Endothelial cell of umbilical vein (primary cell): Measurements from ENCODE around the gene OAF. TPM values are rescaled to one million over a fixed set of nuclear protein-coding genes. Genes with fewer than 3 reads are reported as not detected.

Source experiments
- BruUV-seq: library from RNA; stranded (reverse); fragments of 400-500 nt; replicated peaks from 2 replicates; lab custom pipeline; 2021; lab: Mats Ljungman, UMichigan
- CTCF ChIA-PET: fragments of 300-600, 350-600 bp; sonication (Branson Sonifier 250); formaldehyde crosslinking; loops from one replicate; lab custom pipeline; 2021; ENCODE audit warnings: antibody characterized with exemption, inconsistent platforms; lab: Charles Lee
- POLR2A ChIA-PET: fragments of 300-600, 350-600 bp; sonication (Branson Sonifier 250); formaldehyde crosslinking; loops from one replicate; lab custom pipeline; 2021; ENCODE audit warnings: antibody characterized with exemption, inconsistent platforms; lab: Charles Lee
- DNase-seq: peaks from one replicate; pipeline ENCODE4 v3.0.0-alpha.2; 2011; ENCODE audit warnings: low read depth, low spot score
- FAIRE-seq: peaks from 2 replicates; lab custom pipeline; 2011; peaks lifted over from hg19 to GRCh38; lab: Jason Lieb, UNC
- H2AFZ ChIP-seq: 2 replicates; pipeline ENCODE4 v1.6.0; 2012; ENCODE audit warnings: low read depth, low read length, control low read depth, inconsistent platforms
- H3K27ac ChIP-seq: 2 replicates; pipeline ENCODE4 v1.5.1; 2011; ENCODE audit warnings: low read depth, mild to moderate bottlenecking, control low read depth, low read length, moderate library complexity; ENCODE audit not compliant: insufficient read depth
- H3K27me3 ChIP-seq, 2 experiments: 2 replicates each; pipeline versions ENCODE4 v1.6.0 to v1.6.1; 2011; ENCODE audit warnings: low read length in 2 of 2, mixed read lengths in 1 of 2; ENCODE audit not compliant: control insufficient read depth in 2 of 2, insufficient read depth in 2 of 2
- H3K36me3 ChIP-seq, 2 experiments: 2 replicates in 1 of 2; 3 replicates in 1 of 2; pipeline ENCODE4 v1.5.1; 2011; ENCODE audit warnings: low read length in 2 of 2, mild to moderate bottlenecking in 1 of 2, moderate library complexity in 1 of 2; ENCODE audit not compliant: control insufficient read depth in 2 of 2, insufficient read depth in 2 of 2; ENCODE audit errors: extremely low read depth in 1 of 2
- H3K4me1 ChIP-seq: 3 replicates; pipeline ENCODE4 v1.5.1; 2011; ENCODE audit warnings: mild to moderate bottlenecking, low read length; ENCODE audit not compliant: control insufficient read depth, insufficient read depth; ENCODE audit errors: extremely low read depth
- H3K4me2 ChIP-seq: 2 replicates; pipeline ENCODE4 v1.6.1; 2011; ENCODE audit warnings: low read length, control low read depth, mixed read lengths; ENCODE audit not compliant: insufficient read depth
- H3K4me3 ChIP-seq, 3 experiments: fragments of 200-600 bp in 1 of 3; sonication (generic), shearing (Covaris generic) in 1 of 3; replicated peaks in 1 of 3; 2 replicates each; pipeline ENCODE4 v1.5.1; 2011 to 2016; ENCODE audit warnings: control low read depth in 3 of 3, low read length in 3 of 3, mild to moderate bottlenecking in 2 of 3, inconsistent platforms in 1 of 3, low read depth in 1 of 3, moderate library complexity in 1 of 3; ENCODE audit not compliant: insufficient read depth in 1 of 3
- H3K79me2 ChIP-seq: 2 replicates; pipeline ENCODE4 v1.6.0; 2012; ENCODE audit warnings: low read length, inconsistent platforms; ENCODE audit not compliant: control insufficient read depth, insufficient read depth
- H3K9ac ChIP-seq: replicated peaks from 2 replicates; pipeline ENCODE3; 2011; ENCODE audit warnings: low read length, control low read depth; ENCODE audit not compliant: insufficient read depth; ENCODE audit errors: extremely low read depth
- H3K9me1 ChIP-seq: replicated peaks from 3 replicates; pipeline ENCODE4 v1.6.0; 2011; ENCODE audit warnings: mild to moderate bottlenecking, low read length; ENCODE audit not compliant: control insufficient read depth, insufficient read depth; ENCODE audit errors: extremely low read depth
- H3K9me3 ChIP-seq: replicated peaks from 2 replicates; pipeline ENCODE4 v1.5.1; 2012; ENCODE audit warnings: low read length, inconsistent platforms; ENCODE audit not compliant: control insufficient read depth, insufficient read depth
- H4K20me1 ChIP-seq: replicated peaks from 2 replicates; pipeline ENCODE3; 2011; ENCODE audit warnings: mild to moderate bottlenecking, low read length; ENCODE audit not compliant: control insufficient read depth, insufficient read depth; ENCODE audit errors: extremely low read depth
- CTCF ChIP-seq, 2 donors: IDR thresholded peaks; 1 replicate in 1 of 2; 2 replicates in 1 of 2; pipeline ENCODE4 v1.5.1; 2011; ENCODE audit warnings: low read length in 2 of 2, mild to moderate bottlenecking in 2 of 2, moderate library complexity in 2 of 2, control low read depth in 1 of 2, inconsistent platforms in 1 of 2, low read depth in 1 of 2; ENCODE audit not compliant: insufficient read depth in 1 of 2; ENCODE audit errors: extremely low read depth in 1 of 2
- EZH2 ChIP-seq: IDR thresholded peaks from 2 replicates; pipeline ENCODE4 v1.6.1; 2012; ENCODE audit warnings: borderline replicate concordance, low read depth, mild to moderate bottlenecking, moderate library complexity, low read length, inconsistent platforms; ENCODE audit not compliant: severe bottlenecking
- FOS ChIP-seq: IDR thresholded peaks from 2 replicates; pipeline ENCODE4 v1.6.1; 2011; ENCODE audit warnings: mild to moderate bottlenecking, low read length, moderate library complexity, borderline replicate concordance; ENCODE audit not compliant: insufficient read depth
- GATA2 ChIP-seq: IDR thresholded peaks from 2 replicates; pipeline ENCODE4 v1.7.0; 2011; ENCODE audit warnings: low read depth, mild to moderate bottlenecking, moderate library complexity, mixed read lengths, low read length; ENCODE audit not compliant: insufficient read length, insufficient read depth
- JUN ChIP-seq: IDR thresholded peaks from 2 replicates; pipeline ENCODE4 v1.6.1; 2011; ENCODE audit warnings: borderline replicate concordance, low read depth; ENCODE audit not compliant: insufficient read length, insufficient read depth
- MAX ChIP-seq: IDR thresholded peaks from 2 replicates; pipeline ENCODE4 v1.6.1; 2011; ENCODE audit not compliant: insufficient read depth, insufficient read length
- MYC ChIP-seq: IDR thresholded peaks from one replicate; pipeline ENCODE4 v1.6.1; 2011; ENCODE audit warnings: mild to moderate bottlenecking, low read depth, low read length
- POLR2A ChIP-seq: IDR thresholded peaks from 2 replicates; pipeline ENCODE4 v1.6.1; 2012; ENCODE audit warnings: low read depth, mild to moderate bottlenecking, control low read depth, low read length
- POLR2AphosphoS5 ChIP-seq: IDR thresholded peaks from 2 replicates; pipeline ENCODE4 v1.6.1; 2012; ENCODE audit warnings: low read depth, mild to moderate bottlenecking, control low read depth, low read length, moderate library complexity; ENCODE audit not compliant: insufficient read depth
- dilution Hi-C: fragments of 300-500 bp; cut with MboI; formaldehyde crosslinking; loops from one replicate; pipeline ENCODE4 v1.15.0; 2019; ENCODE audit warnings: low sequenced_read_pairs; ENCODE audit not compliant: extremely low pct_ligation_motif_present
- intact Hi-C: fragments of 100-400 bp; cut with micrococcal nuclease; formaldehyde crosslinking; loops from one replicate; pipeline ENCODE4 v1.10.0; 2022
- polyA plus RNA-seq, 4 experiments: library from polyadenylated mRNA; depleted of rRNA in 3 of 4; stranded (reverse) in 3 of 4; unstranded in 1 of 4; fragments of >200 nt; gene quantifications; 2 replicates each; pipeline versions ENCODE4 v1.2.1 to v1.2.3, GENCODE V29; 2011 to 2012; ENCODE audit warnings: missing spikeins in 1 of 4
- total RNA-seq: library from RNA; stranded (reverse); gene quantifications from 2 replicates; pipeline ENCODE4 v1.2.3, GENCODE V29; 2021

OAF gene
- total and polyA plus RNA-seq, 2 donors (not counting 3 experiments of a cell fraction or from before 2014, with no cell fraction given): 32.1 to 33.8 TPM

GRCh38 chr11:120182372-120182771 lies 28.5 kb upstream of the OAF start:
- Histone ChIP-seq H3K27ac (no peak overlapping the region), H4K20me1 (no peaks in the 10 kb centered on the region), H3K9me1 (no peaks in the 10 kb centered on the region), H3K9ac (no peak overlapping the region), H3K4me3 (no peak overlapping the region), H3K4me1 (no peaks in the 10 kb centered on the region), H3K4me2 (no peak overlapping the region), H3K36me3 (no peaks in the 10 kb centered on the region), H2AFZ (no peak overlapping the region), H3K9me3 (no peaks in the 10 kb centered on the region), H3K79me2 (no peaks in the 10 kb centered on the region), H3K27me3 (no peaks in the 10 kb centered on the region)
- BruUV-seq: no TSS peak
- dilution Hi-C loops (no loop called here), intact Hi-C loops (no loop called here)
- FAIRE-seq: no peak
- POLR2A ChIA-PET: no interaction called here
- DNase-seq: no peak
- TF ChIP-seq FOS (no peak), POLR2AphosphoS5 (no peak), EZH2 (no peak), GATA2 (no peak), MYC (no peak), CTCF (IDR thresholded peaks at IDR 0.05; ENCODE audit: extremely low read depth in 1 of 2, insufficient read depth in 1 of 2, low read depth in 1 of 2, low read length in 2 of 2) (no peak), POLR2A (no peak), JUN (no peak), MAX (no peak)
- CTCF ChIA-PET: interaction anchor here (0.7 to 5.5 kb wide), 6 partner anchors 11 to 168 kb away, joined by 3 to 71 read pairs (median 6); no protein-coding TSS in a partner anchor
